ENCODE measurements around the gene MYOM1.
A peak's percentile ranks its signal among the peaks of the same experiment; 100 is the strongest.

The MYOM1 gene

GRCh38 chr18:3219631-3220335 lies at the start of gene MYOM1:
MYOM1 (minus strand) TSS chr18:3219968; CDS start chr18:3215223, 4,745 bp downstream.
- no peak for DNase-seq

GRCh38 chr18:3269241-3269913 lies 49.6 kb upstream of the MYOM1 start:
- peak; percentile 14 for DNase-seq

GRCh38 chr18:3268306-3268705 lies 48.5 kb upstream of the MYOM1 start:
- no peak for DNase-seq

- DNase-seq, result no peak
These were observed 46.4 kb upstream of the MYOM1 start for GRCh38 chr18:3266062-3266608.

GRCh38 chr18:3265564-3266033 lies 45.8 kb upstream of the MYOM1 start:
- no peak for DNase-seq

GRCh38 chr18:3264362-3264761 lies 44.6 kb upstream of the MYOM1 start:
- peak; percentile 11 for DNase-seq

GRCh38 chr18:3263132-3263700 lies 43.4 kb upstream of the MYOM1 start:
- no peak for DNase-seq

GRCh38 chr18:3262234-3263131 lies 42.7 kb upstream of the MYOM1 start:
- no peak for DNase-seq

GRCh38 chr18:3261373-3262233 lies 41.8 kb upstream of the MYOM1 start, which contains the start of gene MYL12B:
MYL12B (plus strand) TSS chr18:3262133; CDS start chr18:3272899, 10,766 bp downstream.
- peak; percentile 77 for DNase-seq

GRCh38 chr18:3260995-3261372 lies 41.2 kb upstream of the MYOM1 start:
- DNase-seq, result no peak

- DNase-seq, result no peak
These were observed 37.9 kb upstream of the MYOM1 start for GRCh38 chr18:3257627-3258120.

- DNase-seq, result no peak
These were observed 37.2 kb upstream of the MYOM1 start for GRCh38 chr18:3256693-3257626.

- peak; percentile 23 for DNase-seq
These were observed 35.9 kb upstream of the MYOM1 start for GRCh38 chr18:3255611-3256165.

GRCh38 chr18:3254725-3255124 lies 35.0 kb upstream of the MYOM1 start:
- no peak for DNase-seq

- no peak for DNase-seq
These were observed 33.1 kb upstream of the MYOM1 start for GRCh38 chr18:3252843-3253242.

GRCh38 chr18:3251963-3252277 lies 32.2 kb upstream of the MYOM1 start:
- DNase-seq, result no peak

- no peak for DNase-seq
These were observed 31.6 kb upstream of the MYOM1 start for GRCh38 chr18:3251249-3251962.

- peak; percentile 22 for DNase-seq
These were observed 30.7 kb upstream of the MYOM1 start for GRCh38 chr18:3250237-3251107.

Measured in MV-4-11 (cell line).